IMR-90 (cell line): Measurements from ENCODE around the gene MSLN. TPM values are rescaled to one million over a fixed set of nuclear protein-coding genes. Genes with fewer than 3 reads are reported as not detected.

Experiments used
- ATAC-seq: fragments of 200-7000 bp; cut with Tn5 transposase; 2 replicates; pipeline ENCODE4 v1.9.1; 2020; ENCODE audit warnings: low read depth, mild to moderate bottlenecking, moderate library complexity
- BruUV-seq: library from RNA; stranded (reverse); fragments of 400-500 nt; replicated peaks from 2 replicates; lab custom pipeline; 2021; lab: Mats Ljungman, UMichigan
- CTCF ChIA-PET: fragments of 300-600 bp; formaldehyde crosslinking; extraction: SDS; loops from one replicate; lab custom pipeline; 2021; ENCODE audit warnings: antibody characterized with exemption; lab: Yijun Ruan, JAX
- POLR2A ChIA-PET: fragments of 300-600 bp; sonication (Branson Sonifier 250); formaldehyde crosslinking; loops from one replicate; lab custom pipeline; 2022; ENCODE audit warnings: antibody characterized with exemption; ENCODE audit not compliant: unreplicated experiment; lab: Charles Lee
- DNase-seq: peaks from one replicate; pipeline ENCODE4 v3.0.0; 2013
- H2AFZ ChIP-seq: replicated peaks from 2 replicates; pipeline ENCODE3; 2013; ENCODE audit warnings: low read length, mild to moderate bottlenecking; ENCODE audit not compliant: poor library complexity
- H2AK5ac ChIP-seq: 2 replicates; pipeline ENCODE4 v1.6.1; 2013; ENCODE audit warnings: low read depth, low read length, inconsistent platforms
- H2AK9ac ChIP-seq: replicated peaks from 2 replicates; pipeline ENCODE3; 2013; ENCODE audit warnings: mild to moderate bottlenecking, low read depth, low read length, moderate library complexity; ENCODE audit not compliant: poor library complexity
- H2BK120ac ChIP-seq: 2 replicates; pipeline ENCODE4 v1.6.1; 2013; ENCODE audit warnings: low read depth, low read length, inconsistent platforms
- H2BK15ac ChIP-seq: 3 replicates; pipeline ENCODE4 v1.6.1; 2013; ENCODE audit warnings: low read depth, low read length, inconsistent platforms
- H2BK20ac ChIP-seq: 2 replicates; pipeline ENCODE4 v1.6.1; 2013; ENCODE audit warnings: low read depth, mild to moderate bottlenecking, inconsistent platforms, low read length, moderate library complexity
- H2BK5ac ChIP-seq: 2 replicates; pipeline ENCODE4 v1.6.1; 2013; ENCODE audit warnings: mild to moderate bottlenecking, low read depth, low read length, inconsistent platforms; ENCODE audit not compliant: poor library complexity, severe bottlenecking
- H3K14ac ChIP-seq: replicated peaks from 2 replicates; pipeline ENCODE4 v1.6.1; 2013; ENCODE audit warnings: low read depth, low read length, inconsistent platforms
- H3K18ac ChIP-seq: 2 replicates; pipeline ENCODE4 v1.6.1; 2013; ENCODE audit warnings: low read depth, low read length, control low read depth
- H3K23ac ChIP-seq: 2 replicates; pipeline ENCODE4 v1.6.1; 2013; ENCODE audit warnings: low read depth, low read length, inconsistent platforms
- H3K27ac ChIP-seq: 2 replicates; pipeline ENCODE4 v1.5.1; 2013; ENCODE audit warnings: mild to moderate bottlenecking, control low read depth, low read length; ENCODE audit not compliant: insufficient read depth
- H3K27me3 ChIP-seq: 2 replicates; pipeline ENCODE4 v1.6.1; 2013; ENCODE audit warnings: low read length; ENCODE audit not compliant: control insufficient read depth, insufficient read depth
- H3K36me3 ChIP-seq: 2 replicates; pipeline ENCODE4 v1.6.1; 2013; ENCODE audit warnings: low read length, mixed read lengths; ENCODE audit not compliant: control insufficient read depth, insufficient read depth
- H3K4ac ChIP-seq: 2 replicates; pipeline ENCODE4 v1.6.1; 2013; ENCODE audit warnings: low read depth, low read length, inconsistent platforms
- H3K4me1 ChIP-seq: 2 replicates; pipeline ENCODE4 v1.6.1; 2013; ENCODE audit warnings: low read length, mixed read lengths; ENCODE audit not compliant: control insufficient read depth, insufficient read depth
- H3K4me2 ChIP-seq: 2 replicates; pipeline ENCODE4 v1.6.1; 2013; ENCODE audit warnings: low read depth, mild to moderate bottlenecking, control low read depth, low read length, moderate library complexity
- H3K4me3 ChIP-seq: 2 replicates; pipeline ENCODE4 v1.5.1; 2013; ENCODE audit warnings: low read depth, mild to moderate bottlenecking, control low read depth, low read length, moderate library complexity; ENCODE audit not compliant: insufficient read depth
- H3K56ac ChIP-seq: 2 replicates; pipeline ENCODE4 v1.6.1; 2013; ENCODE audit warnings: low read length, inconsistent platforms; ENCODE audit not compliant: insufficient read depth; ENCODE audit errors: extremely low read depth
- H3K79me1 ChIP-seq, 2 experiments: 2 replicates each; pipeline ENCODE4 v1.6.1; 2013; ENCODE audit warnings: low read length in 2 of 2, inconsistent platforms in 1 of 2, low read depth in 1 of 2
- H3K9ac ChIP-seq: 2 replicates; pipeline ENCODE4 v1.6.1; 2013; ENCODE audit warnings: low read depth, low read length, control low read depth
- H3K9me1 ChIP-seq: 2 replicates; pipeline ENCODE4 v1.6.1; 2013; ENCODE audit warnings: low read length, inconsistent platforms; ENCODE audit not compliant: insufficient read depth
- H3K9me3 ChIP-seq: 2 replicates; pipeline ENCODE4 v1.6.1; 2013; ENCODE audit warnings: low read length; ENCODE audit not compliant: control insufficient read depth, insufficient read depth
- H4K20me1 ChIP-seq: 2 replicates; pipeline ENCODE4 v1.6.1; 2013; ENCODE audit warnings: low read length, inconsistent platforms; ENCODE audit not compliant: insufficient read depth
- H4K5ac ChIP-seq: 2 replicates; pipeline ENCODE4 v1.6.1; 2013; ENCODE audit warnings: mild to moderate bottlenecking, low read depth, low read length, control low read depth
- H4K8ac ChIP-seq, 2 experiments: 2 replicates each; pipeline ENCODE4 v1.6.1; 2013; ENCODE audit warnings: low read depth in 2 of 2, low read length in 2 of 2, control low read depth in 1 of 2, inconsistent platforms in 1 of 2
- H4K91ac ChIP-seq: 2 replicates; pipeline ENCODE4 v1.6.1; 2013; ENCODE audit warnings: low read depth, low read length, inconsistent platforms; ENCODE audit not compliant: insufficient read depth
- CHD1 ChIP-seq: IDR thresholded peaks from 2 replicates; pipeline ENCODE4 v1.6.1; 2012; ENCODE audit warnings: low read depth, low read length, improper control_type of control experiment
- ELK1 ChIP-seq: fragments of 150-350 bp; IDR thresholded peaks from 2 replicates; pipeline ENCODE4 v1.6.1; 2016; ENCODE audit warnings: low read depth, mild to moderate bottlenecking, low read length, moderate library complexity, borderline replicate concordance
- FOS ChIP-seq: fragments of 150-350 bp; IDR thresholded peaks from 2 replicates; pipeline ENCODE4 v1.6.1; 2016; ENCODE audit warnings: low read depth, low read length
- MXI1 ChIP-seq: IDR thresholded peaks from 2 replicates; pipeline ENCODE4 v1.6.1; 2012; ENCODE audit warnings: low read depth, mild to moderate bottlenecking, low read length, moderate library complexity, borderline replicate concordance
- POLR2A ChIP-seq: IDR thresholded peaks from 2 replicates; pipeline ENCODE4 v1.6.1; 2012; ENCODE audit warnings: mild to moderate bottlenecking, low read depth, low read length
- RAD21 ChIP-seq: IDR thresholded peaks from 2 replicates; pipeline ENCODE4 v1.6.1; 2012; ENCODE audit warnings: low read length, improper control_type of control experiment
- RCOR1 ChIP-seq: IDR thresholded peaks from 2 replicates; pipeline ENCODE4 v1.6.1; 2012; ENCODE audit warnings: mild to moderate bottlenecking, low read length, improper control_type of control experiment; ENCODE audit not compliant: insufficient replicate concordance
- RFX5 ChIP-seq: IDR thresholded peaks from 2 replicates; pipeline ENCODE4 v1.8.0; 2012; ENCODE audit warnings: low read depth, mild to moderate bottlenecking, low read length, moderate library complexity
- WGBS, 2 experiments: methylation state at CpG; one replicate each; pipeline versions ENCODE4 v1.1.5 to v1.1.7; 2013; ENCODE audit warnings: missing lambda C conversion rate in 2 of 2; ENCODE audit not compliant: insufficient read length in 1 of 2; ENCODE audit errors: extremely low coverage in 2 of 2; 5-methylcytosine and 5-hydroxymethylcytosine counted together
- dilution Hi-C: fragments of 300-500 bp; cut with HindIII; formaldehyde crosslinking; loops from one replicate; pipeline ENCODE4 v1.14.3; 2018; ENCODE audit warnings: low sequenced_read_pairs; ENCODE audit not compliant: unreplicated experiment
- in situ Hi-C: fragments of 300-500 bp; cut with MboI; formaldehyde crosslinking; loops from 3 replicates; pipeline ENCODE4 v1.14.3; 2019; ENCODE audit warnings: low sequenced_read_pairs, inconsistent platforms, mixed read lengths
- intact Hi-C: fragments of 100-400 bp; cut with micrococcal nuclease; formaldehyde crosslinking; loops from 2 replicates; pipeline ENCODE4 v1.10.0; 2022
- polyA plus RNA-seq, 3 experiments: library from polyadenylated mRNA; depleted of rRNA; stranded (reverse); fragments of >200 nt; gene quantifications; 2 replicates each; pipeline ENCODE4 v1.2.3, GENCODE V29; 2012; ENCODE audit warnings: low replicate concordance in 1 of 3
- total RNA-seq: library from RNA; depleted of rRNA; stranded (reverse); fragments of >200 nt; gene quantifications from 2 replicates; pipeline ENCODE4 v1.2.3, GENCODE V29; 2012
- TF ChIP-seq, protein P1 (sequence below): conservative IDR thresholded peaks from 2 replicates; pipeline ENCODE4 v1.5.1; 2012; ENCODE audit warnings: mild to moderate bottlenecking, low read depth, low read length, improper control_type of control experiment

Gene MSLN
- total and polyA plus RNA-seq, 2 of the 4 experiments (the other 2 are of a cell fraction): 0.14 TPM; not detected in 1

DNA sequence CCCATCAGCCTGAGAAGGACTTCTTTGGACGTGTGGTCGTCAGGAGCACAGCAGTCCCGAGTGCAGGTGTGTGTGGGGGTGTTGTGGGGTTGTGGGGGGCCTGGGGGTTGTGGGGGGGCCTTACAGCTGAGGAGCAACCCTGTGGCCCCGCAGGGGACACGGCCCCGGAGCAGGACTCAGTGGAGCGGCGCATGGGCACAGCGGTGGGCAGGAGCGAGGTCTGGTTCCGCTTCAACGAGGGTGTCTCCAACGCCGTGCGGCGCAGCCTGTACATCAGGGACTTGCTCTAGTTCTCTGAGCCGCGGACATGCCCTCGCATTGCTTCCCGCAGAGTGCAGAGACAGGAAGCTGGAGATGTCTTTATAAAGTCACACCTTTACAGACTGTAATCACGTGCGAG, 37.2 kb downstream of the MSLN start:
- intact Hi-C loops (no loop called here), dilution Hi-C loops (no loop called here), in situ Hi-C loops (no loop called here)
- no TSS peak for BruUV-seq
- Histone ChIP-seq H3K18ac (no peak overlapping the region), H2BK120ac (no peak overlapping the region), H3K4ac (no peak overlapping the region), H2AFZ (no peak overlapping the region), H3K36me3 (peaks cover 3% of the 10 kb centered on the region; the same call in 1 of the 2 replicates), H2BK20ac (no peak overlapping the region), H3K56ac (no peak overlapping the region), H3K27me3 (peaks cover 20% of the 10 kb centered on the region), H4K5ac (no peak overlapping the region), H3K9me3 (no peaks in the 10 kb centered on the region), H2AK9ac (no peak overlapping the region), H3K4me1 (no peaks in the 10 kb centered on the region), H2AK5ac (no peak overlapping the region), H3K4me3 (no peak overlapping the region), H4K91ac (no peak overlapping the region), H3K27ac (no peak overlapping the region), H3K9ac (no peak overlapping the region), H3K79me1 (no peaks in the 10 kb centered on the region), H3K23ac (no peak overlapping the region), H4K8ac (no peak overlapping the region), H3K9me1 (no peaks in the 10 kb centered on the region), H2BK15ac (no peak overlapping the region), H4K20me1 (no peaks in the 10 kb centered on the region), H3K4me2 (no peak overlapping the region), H3K14ac (no peak overlapping the region), H2BK5ac (no peak overlapping the region)
- 100% methylated on average over 6 of the region's 22 CpGs; no CpG with 5 or more reads in 1 of the 2 experiments for WGBS, 2 experiments
- no peak for DNase-seq
- POLR2A ChIA-PET: no interaction called here
- ATAC-seq: no peak
- CTCF ChIA-PET: no interaction called here
- TF ChIP-seq RCOR1: no peak
- no peak for TF ChIP-seq FOS
- no peak for TF ChIP-seq MXI1
- TF ChIP-seq, protein P1, sequence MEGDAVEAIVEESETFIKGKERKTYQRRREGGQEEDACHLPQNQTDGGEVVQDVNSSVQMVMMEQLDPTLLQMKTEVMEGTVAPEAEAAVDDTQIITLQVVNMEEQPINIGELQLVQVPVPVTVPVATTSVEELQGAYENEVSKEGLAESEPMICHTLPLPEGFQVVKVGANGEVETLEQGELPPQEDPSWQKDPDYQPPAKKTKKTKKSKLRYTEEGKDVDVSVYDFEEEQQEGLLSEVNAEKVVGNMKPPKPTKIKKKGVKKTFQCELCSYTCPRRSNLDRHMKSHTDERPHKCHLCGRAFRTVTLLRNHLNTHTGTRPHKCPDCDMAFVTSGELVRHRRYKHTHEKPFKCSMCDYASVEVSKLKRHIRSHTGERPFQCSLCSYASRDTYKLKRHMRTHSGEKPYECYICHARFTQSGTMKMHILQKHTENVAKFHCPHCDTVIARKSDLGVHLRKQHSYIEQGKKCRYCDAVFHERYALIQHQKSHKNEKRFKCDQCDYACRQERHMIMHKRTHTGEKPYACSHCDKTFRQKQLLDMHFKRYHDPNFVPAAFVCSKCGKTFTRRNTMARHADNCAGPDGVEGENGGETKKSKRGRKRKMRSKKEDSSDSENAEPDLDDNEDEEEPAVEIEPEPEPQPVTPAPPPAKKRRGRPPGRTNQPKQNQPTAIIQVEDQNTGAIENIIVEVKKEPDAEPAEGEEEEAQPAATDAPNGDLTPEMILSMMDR: no peak
- TF ChIP-seq RFX5: no peak
- no peak for TF ChIP-seq CHD1
- TF ChIP-seq RAD21: no peak
- no peak for TF ChIP-seq ELK1
- no peak for TF ChIP-seq POLR2A
